Keratinocyte (primary cell): Measurements from ENCODE around the gene KLHDC8B. TPM values are rescaled to one million over a fixed set of nuclear protein-coding genes. Genes with fewer than 3 reads are reported as not detected.

Experiments used
- DNase-seq: peaks from one replicate; pipeline ENCODE4 v3.0.0-alpha.2; 2011; ENCODE audit warnings: low read depth, missing footprints, low spot score
- FAIRE-seq: peaks from 2 replicates; lab custom pipeline; 2011; peaks lifted over from hg19 to GRCh38; lab: Jason Lieb, UNC
- H2AFZ ChIP-seq: 2 replicates; pipeline ENCODE4 v1.6.0; 2012; ENCODE audit warnings: low read length, control low read depth, inconsistent platforms; ENCODE audit not compliant: control insufficient read depth
- H3K27ac ChIP-seq: 2 replicates; pipeline ENCODE4 v1.5.1; 2011; ENCODE audit warnings: low read length; ENCODE audit not compliant: control insufficient read depth, insufficient read depth
- H3K27me3 ChIP-seq: 3 replicates; pipeline ENCODE4 v1.6.0; 2011; ENCODE audit warnings: low read length; ENCODE audit not compliant: control insufficient read depth, insufficient read depth; ENCODE audit errors: extremely low read depth
- H3K36me3 ChIP-seq, 2 experiments: 2 replicates in 1 of 2; 3 replicates in 1 of 2; pipeline ENCODE4 v1.5.1; 2011; ENCODE audit warnings: low read length in 2 of 2, mild to moderate bottlenecking in 1 of 2; ENCODE audit not compliant: control insufficient read depth in 2 of 2, insufficient read depth in 2 of 2; ENCODE audit errors: extremely low read depth in 1 of 2
- H3K4me1 ChIP-seq: 3 replicates; pipeline ENCODE4 v1.5.1; 2011; ENCODE audit warnings: low read length; ENCODE audit not compliant: control insufficient read depth, insufficient read depth; ENCODE audit errors: extremely low read depth
- H3K4me2 ChIP-seq: 3 replicates; pipeline ENCODE4 v1.6.0; 2011; ENCODE audit warnings: low read depth, low read length; ENCODE audit not compliant: control insufficient read depth, insufficient read depth; ENCODE audit errors: extremely low read depth
- H3K4me3 ChIP-seq, 3 experiments: fragments of 200-600 bp in 1 of 3; sonication (generic) in 1 of 3; 2 replicates in 2 of 3; 3 replicates in 1 of 3; pipeline ENCODE4 v1.5.1; 2011 to 2016; ENCODE audit warnings: low read length in 3 of 3, mild to moderate bottlenecking in 3 of 3, control low read depth in 2 of 3, inconsistent platforms in 1 of 3, low read depth in 1 of 3, mixed read lengths in 1 of 3, mixed run types in 1 of 3, moderate library complexity in 1 of 3; ENCODE audit not compliant: control insufficient read depth in 2 of 3, insufficient read depth in 2 of 3; ENCODE audit errors: extremely low read depth in 1 of 3
- H3K79me2 ChIP-seq: 2 replicates; pipeline ENCODE4 v1.6.0; 2012; ENCODE audit warnings: low read length; ENCODE audit not compliant: control insufficient read depth, insufficient read depth
- H3K9ac ChIP-seq: 3 replicates; pipeline ENCODE4 v1.6.0; 2011; ENCODE audit warnings: low read length; ENCODE audit not compliant: control insufficient read depth, insufficient read depth; ENCODE audit errors: extremely low read depth
- H3K9me1 ChIP-seq: 3 replicates; pipeline ENCODE4 v1.6.0; 2011; ENCODE audit warnings: low read length; ENCODE audit not compliant: control insufficient read depth, insufficient read depth; ENCODE audit errors: extremely low read depth
- H3K9me3 ChIP-seq: 2 replicates; pipeline ENCODE4 v1.5.1; 2012; ENCODE audit warnings: low read depth, low read length; ENCODE audit not compliant: control insufficient read depth
- H4K20me1 ChIP-seq: 3 replicates; pipeline ENCODE4 v1.6.0; 2011; ENCODE audit warnings: low read length; ENCODE audit not compliant: control insufficient read depth, insufficient read depth; ENCODE audit errors: extremely low read depth
- CTCF ChIP-seq, 3 experiments: IDR thresholded peaks in 1 of 3; conservative IDR thresholded peaks in 1 of 3; optimal IDR thresholded peaks in 1 of 3; 2 replicates in 2 of 3; 3 replicates in 1 of 3; pipeline versions ENCODE3 to v1.5.1; 2011; ENCODE audit warnings: low read length in 3 of 3, mild to moderate bottlenecking in 3 of 3, moderate library complexity in 2 of 3, control low read depth in 1 of 3, inconsistent platforms in 1 of 3; ENCODE audit not compliant: insufficient read depth in 2 of 3; ENCODE audit errors: extremely low read depth in 1 of 3
- EZH2 ChIP-seq: IDR thresholded peaks from one replicate; pipeline ENCODE4 v1.6.1; 2012; ENCODE audit warnings: inconsistent platforms, mild to moderate bottlenecking, low read length, moderate library complexity
- dilution Hi-C: fragments of 300-500 bp; cut with MboI; formaldehyde crosslinking; loops from one replicate; pipeline ENCODE4 v1.7.0; 2020; ENCODE audit warnings: low sequenced_read_pairs; ENCODE audit not compliant: extremely low pct_ligation_motif_present
- polyA plus RNA-seq, 5 experiments: library from polyadenylated mRNA; depleted of rRNA in 3 of 5; stranded (reverse) in 3 of 5; stranded (forward) in 1 of 5; unstranded in 1 of 5; fragments of >200 nt; gene quantifications; 1 replicate in 1 of 5; 2 replicates in 3 of 5; 3 replicates in 1 of 5; pipeline versions ENCODE4 v1.2.1 to v1.2.3, GENCODE V29; 2011 to 2012; ENCODE audit warnings: missing spikeins in 2 of 5, low read depth in 1 of 5, low replicate concordance in 1 of 5

Gene KLHDC8B
- polyA plus RNA-seq, 1 donor (not counting 4 experiments of a cell fraction or from before 2014, with no cell fraction given) = 19.5 TPM

- Histone ChIP-seq H3K9me3 (no peaks in the 10 kb centered on the region), H3K27ac (no peak overlapping the region), H3K27me3 (no peaks in the 10 kb centered on the region), H3K4me3 (no peak overlapping the region), H3K9ac (no peak overlapping the region), H2AFZ (no peak overlapping the region), H3K4me2 (no peak overlapping the region), H3K9me1 (no peaks in the 10 kb centered on the region), H3K79me2 (no peaks in the 10 kb centered on the region), H4K20me1 (no peaks in the 10 kb centered on the region), H3K4me1 (peaks cover 3% of the 10 kb centered on the region), H3K36me3 (peaks cover 0 to 6% of the 10 kb centered on the region in 2 experiments)
- FAIRE-seq = peak; percentile 43
- no peak for DNase-seq
- TF ChIP-seq CTCF (optimal IDR thresholded peaks at IDR 0.05 in 1 of 3, IDR thresholded peaks at IDR 0.05 in 1 of 3, conservative IDR thresholded peaks at IDR 0.05 in 1 of 3; ENCODE audit: extremely low read depth in 1 of 3, insufficient read depth in 2 of 3, low read length in 3 of 3) (no peak), EZH2 (no peak)
- dilution Hi-C loops = no loop called here
These were observed 5.7 kb downstream of the KLHDC8B start for GRCh38 chr3:49177073-49177472.

GRCh38 chr3:49180116-49180515, 8.7 kb downstream of the KLHDC8B start:
- dilution Hi-C loops = no loop called here
- Histone ChIP-seq H3K9me1 (no peaks in the 10 kb centered on the region), H3K9me3 (no peaks in the 10 kb centered on the region)

More at GRCh38 chr3:49180116-49180515, 8.7 kb downstream of the KLHDC8B start:
- Histone ChIP-seq H3K27me3 (no peaks in the 10 kb centered on the region), H3K4me3 (no peak overlapping the region), H3K36me3 (peaks cover 0 to 4% of the 10 kb centered on the region in 2 experiments), H2AFZ (no peak overlapping the region), H3K79me2 (no peaks in the 10 kb centered on the region), H3K27ac (no peak overlapping the region), H3K4me2 (no peak overlapping the region), H3K4me1 (no peaks in the 10 kb centered on the region), H4K20me1 (no peaks in the 10 kb centered on the region), H3K9ac (no peak overlapping the region)
- FAIRE-seq (no peak), DNase-seq (no peak)
- TF ChIP-seq EZH2 (no peak), CTCF (optimal IDR thresholded peaks at IDR 0.05 in 1 of 3, IDR thresholded peaks at IDR 0.05 in 1 of 3, conservative IDR thresholded peaks at IDR 0.05 in 1 of 3; ENCODE audit: extremely low read depth in 1 of 3, insufficient read depth in 2 of 3, low read length in 3 of 3) (no peak)
